ENCODE measurements around the gene CNGA3.

The CNGA3 gene

DNA sequence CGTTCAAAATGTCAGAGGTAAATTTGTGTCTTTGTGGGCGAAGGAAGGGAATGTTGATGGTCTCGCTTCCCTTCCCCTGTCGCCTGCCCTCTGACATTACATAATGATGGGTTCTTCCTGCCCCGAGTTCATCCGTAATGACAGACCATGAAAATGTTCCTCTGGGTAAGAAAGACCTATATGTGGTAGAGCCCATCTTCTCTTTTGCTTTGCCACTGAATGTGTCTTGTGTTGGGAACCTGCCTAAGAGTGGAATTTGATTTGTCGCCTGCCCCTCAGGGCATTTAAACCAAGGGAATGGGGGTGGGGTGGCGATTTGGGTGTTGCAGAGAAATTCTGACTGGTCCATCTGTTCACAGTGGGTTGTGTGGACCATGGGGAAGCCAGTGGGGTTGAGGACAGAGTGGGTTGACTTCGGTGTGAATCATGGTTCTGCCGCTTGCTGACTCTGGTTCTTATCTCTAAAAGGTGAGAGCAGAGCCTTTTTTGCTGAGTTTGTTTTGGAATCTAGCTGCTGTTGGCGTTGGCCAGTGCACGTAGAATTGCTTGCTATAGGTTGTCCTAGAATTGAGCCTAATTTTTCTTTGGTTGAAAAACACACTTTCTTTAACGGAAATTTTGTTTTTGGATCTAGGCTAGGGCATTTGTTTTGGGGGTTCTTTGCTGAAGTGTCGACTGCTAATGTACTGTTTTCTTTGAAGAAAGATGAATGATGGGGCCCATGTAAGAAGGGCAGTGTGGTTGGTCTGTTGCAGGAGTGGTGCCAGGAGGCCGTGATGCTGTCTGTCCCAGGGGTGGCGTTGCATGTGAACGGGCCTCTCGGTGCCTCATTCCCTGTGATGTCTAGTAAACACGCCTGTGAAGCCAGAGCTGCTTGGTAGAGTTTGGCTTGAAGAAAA is 99.7 kb downstream of the CNGA3 start:
- peak; percentile 76 for DNase-seq

DNA sequence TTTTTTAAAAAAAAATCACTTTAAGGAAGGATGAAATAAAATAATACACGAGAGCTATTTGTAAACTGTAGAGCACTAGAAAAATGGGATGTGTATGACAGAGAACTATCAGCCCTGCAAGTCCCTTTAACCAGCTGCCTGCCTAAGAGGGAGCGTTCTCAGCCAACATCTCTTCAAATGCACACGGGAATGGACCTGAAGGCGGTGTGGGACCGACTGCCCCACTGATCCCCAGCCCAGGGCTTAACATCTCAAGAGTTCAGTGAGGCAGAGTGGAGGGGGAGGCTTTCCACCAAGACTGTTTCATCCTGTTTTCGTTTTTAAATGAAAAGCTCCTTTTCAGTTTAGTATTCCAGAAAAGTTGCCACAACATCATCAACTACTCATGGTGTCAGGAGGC is 100.6 kb downstream of the CNGA3 start:
- DNase-seq, result no peak
